Measurements from ENCODE around the gene EN1. TPM values are rescaled to one million over a fixed set of nuclear protein-coding genes. Genes with fewer than 3 reads are reported as not detected.

The EN1 gene
- total and polyA plus RNA-seq, 9 donors: not detected

DNA sequence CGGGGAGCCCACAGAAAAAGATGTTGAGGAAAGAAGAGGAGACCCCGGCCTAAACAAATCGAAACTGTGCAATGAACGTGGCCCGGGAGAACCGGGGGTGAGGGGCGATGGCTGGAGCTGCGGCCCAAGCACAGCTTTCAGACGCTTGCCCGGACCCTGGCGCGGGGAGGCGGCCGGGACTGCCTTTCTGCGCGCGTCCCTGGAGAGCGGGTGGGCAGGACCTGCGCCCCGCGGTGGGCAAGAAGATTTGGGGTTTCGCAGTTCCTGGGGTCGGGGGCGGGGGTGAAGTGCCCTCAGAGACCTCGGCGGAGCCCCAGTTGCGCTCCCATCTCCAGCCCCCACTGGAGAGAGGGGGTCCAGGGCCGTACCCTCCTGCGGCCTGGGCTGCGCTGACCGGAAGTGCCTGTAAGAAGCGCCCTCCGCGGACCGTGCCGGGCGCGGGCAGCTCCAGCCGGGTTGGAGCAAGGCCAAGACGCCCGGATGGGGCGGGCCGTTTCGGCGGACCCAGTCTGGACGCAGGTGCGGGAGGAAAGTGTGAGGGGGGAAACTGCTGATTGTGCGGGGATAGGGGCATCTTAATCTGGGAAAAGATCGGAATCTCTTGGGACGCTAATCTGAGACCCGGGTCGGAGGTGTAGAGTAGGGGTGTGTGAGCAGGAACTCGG lies 11.6 kb downstream of the EN1 start:
- Histone ChIP-seq H3K4me3 (peak overlapping the region; percentile 14), H3K36me3 (no peaks in the 10 kb centered on the region), H3K27me3 (no peaks in the 10 kb centered on the region), H3K4me1 (ENCODE audit: insufficient read depth) (peaks cover 2% of the 10 kb centered on the region), H3K9me3 (no peaks in the 10 kb centered on the region), H3K27ac (no peak overlapping the region)
- no peak for DNase-seq
- TF ChIP-seq EP300 (IDR thresholded peaks at IDR 0.05): no peak
- TF ChIP-seq, protein P1, sequence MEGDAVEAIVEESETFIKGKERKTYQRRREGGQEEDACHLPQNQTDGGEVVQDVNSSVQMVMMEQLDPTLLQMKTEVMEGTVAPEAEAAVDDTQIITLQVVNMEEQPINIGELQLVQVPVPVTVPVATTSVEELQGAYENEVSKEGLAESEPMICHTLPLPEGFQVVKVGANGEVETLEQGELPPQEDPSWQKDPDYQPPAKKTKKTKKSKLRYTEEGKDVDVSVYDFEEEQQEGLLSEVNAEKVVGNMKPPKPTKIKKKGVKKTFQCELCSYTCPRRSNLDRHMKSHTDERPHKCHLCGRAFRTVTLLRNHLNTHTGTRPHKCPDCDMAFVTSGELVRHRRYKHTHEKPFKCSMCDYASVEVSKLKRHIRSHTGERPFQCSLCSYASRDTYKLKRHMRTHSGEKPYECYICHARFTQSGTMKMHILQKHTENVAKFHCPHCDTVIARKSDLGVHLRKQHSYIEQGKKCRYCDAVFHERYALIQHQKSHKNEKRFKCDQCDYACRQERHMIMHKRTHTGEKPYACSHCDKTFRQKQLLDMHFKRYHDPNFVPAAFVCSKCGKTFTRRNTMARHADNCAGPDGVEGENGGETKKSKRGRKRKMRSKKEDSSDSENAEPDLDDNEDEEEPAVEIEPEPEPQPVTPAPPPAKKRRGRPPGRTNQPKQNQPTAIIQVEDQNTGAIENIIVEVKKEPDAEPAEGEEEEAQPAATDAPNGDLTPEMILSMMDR (IDR thresholded peaks at IDR 0.05): no peak
- TF ChIP-seq POLR2A (IDR thresholded peaks at IDR 0.05): no peak
- intact Hi-C loops (cut with DNase I): no loop called here
- WGBS, 3 donors: 1 to 2% (median 1%) methylated on average over 50 to 53 of the region's 53 CpGs

DNA sequence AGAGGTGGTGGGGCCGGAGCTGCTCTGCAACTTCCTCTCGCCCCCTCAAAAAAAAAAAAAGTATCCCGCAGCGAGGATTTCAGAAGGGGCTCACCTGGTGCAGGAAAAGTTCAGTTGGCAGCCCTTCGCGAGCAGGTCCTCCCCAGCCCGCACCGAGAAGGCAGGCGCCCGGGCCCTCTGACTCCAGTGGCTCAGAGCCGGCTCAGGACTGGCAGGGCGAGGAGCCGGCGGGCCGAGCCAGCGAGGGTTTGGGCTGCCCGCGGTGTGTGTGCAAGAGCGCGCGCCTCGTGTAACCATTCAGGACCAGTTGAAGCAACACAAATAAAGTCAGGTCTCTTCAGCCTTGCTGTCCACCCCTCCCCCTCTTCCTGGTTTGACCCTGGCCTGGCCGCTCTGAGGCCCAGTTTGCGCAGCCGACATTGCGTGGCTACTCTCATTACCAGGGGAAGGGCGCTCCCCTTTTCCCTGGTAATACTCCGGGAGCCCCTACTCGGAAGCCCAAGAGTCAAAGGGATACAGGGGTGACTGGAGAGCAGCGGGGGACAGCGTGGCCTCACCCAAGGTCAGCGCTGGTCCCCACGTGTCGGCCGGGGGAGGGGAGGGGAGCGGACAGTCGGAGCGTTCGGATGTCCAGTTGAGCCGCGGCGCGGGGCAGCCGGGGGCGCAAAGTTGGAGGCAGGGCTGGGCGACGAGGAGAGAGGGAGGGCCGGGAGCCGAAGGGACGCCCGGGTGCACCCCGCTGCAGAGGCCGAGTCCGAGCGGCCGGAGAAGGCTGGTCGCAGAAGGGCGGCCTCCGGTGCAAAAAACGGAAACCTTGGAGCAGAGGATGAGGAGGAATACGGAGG lies 12.3 kb downstream of the EN1 start:
- no peak overlapping the region for H3K27ac ChIP-seq
- WGBS, 3 donors: 2 to 5% (median 3%) methylated on average over 61 of the region's 61 CpGs
- TF ChIP-seq EP300 (IDR thresholded peaks at IDR 0.05) (no peak), POLR2A (IDR thresholded peaks at IDR 0.05) (no peak)
- TF ChIP-seq, protein P1 (IDR thresholded peaks at IDR 0.05): no peak
- no peaks in the 10 kb centered on the region for H3K27me3 ChIP-seq
- no peaks in the 10 kb centered on the region for H3K36me3 ChIP-seq
- H3K9me3 ChIP-seq: no peaks in the 10 kb centered on the region
- H3K4me1 ChIP-seq (ENCODE audit: insufficient read depth): peaks cover 2% of the 10 kb centered on the region
- DNase-seq: no peak
- H3K4me3 ChIP-seq: no peak overlapping the region
- intact Hi-C loops (cut with DNase I): no loop called here

DNA sequence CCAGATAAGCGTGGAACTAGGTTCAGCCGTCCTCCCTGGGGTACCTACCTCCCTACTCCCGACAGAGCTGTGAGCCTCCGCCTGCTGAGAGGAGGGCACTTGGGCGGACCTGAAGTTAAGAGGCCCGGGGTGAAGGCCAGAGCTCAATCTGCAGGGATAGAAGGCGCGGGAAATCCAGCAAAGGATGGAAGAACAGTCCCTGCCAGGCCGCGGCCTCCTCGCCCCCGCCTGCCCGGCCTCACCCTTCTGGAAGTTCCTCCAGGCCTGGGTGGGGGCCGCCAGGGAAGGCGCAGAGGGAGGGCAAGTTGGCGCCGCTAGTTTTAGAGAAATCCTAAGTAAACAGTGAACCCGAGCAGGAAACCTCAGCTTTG lies 13.0 kb downstream of the EN1 start:
- no peak for DNase-seq
- no peaks in the 10 kb centered on the region for H3K36me3 ChIP-seq
- H3K27ac ChIP-seq: no peak overlapping the region
- no peaks in the 10 kb centered on the region for H3K27me3 ChIP-seq
- H3K4me3 ChIP-seq: no peak overlapping the region
- no peaks in the 10 kb centered on the region for H3K9me3 ChIP-seq
- intact Hi-C loops (cut with DNase I): no loop called here
- 11 to 26% (median 19%) methylated on average over 18 of the region's 18 CpGs for WGBS, 3 donors
- TF ChIP-seq EP300 (IDR thresholded peaks at IDR 0.05) (no peak), POLR2A (IDR thresholded peaks at IDR 0.05) (no peak)
- TF ChIP-seq, protein P1 (IDR thresholded peaks at IDR 0.05): no peak
- H3K4me1 ChIP-seq (ENCODE audit: insufficient read depth): peaks cover 2% of the 10 kb centered on the region

DNA sequence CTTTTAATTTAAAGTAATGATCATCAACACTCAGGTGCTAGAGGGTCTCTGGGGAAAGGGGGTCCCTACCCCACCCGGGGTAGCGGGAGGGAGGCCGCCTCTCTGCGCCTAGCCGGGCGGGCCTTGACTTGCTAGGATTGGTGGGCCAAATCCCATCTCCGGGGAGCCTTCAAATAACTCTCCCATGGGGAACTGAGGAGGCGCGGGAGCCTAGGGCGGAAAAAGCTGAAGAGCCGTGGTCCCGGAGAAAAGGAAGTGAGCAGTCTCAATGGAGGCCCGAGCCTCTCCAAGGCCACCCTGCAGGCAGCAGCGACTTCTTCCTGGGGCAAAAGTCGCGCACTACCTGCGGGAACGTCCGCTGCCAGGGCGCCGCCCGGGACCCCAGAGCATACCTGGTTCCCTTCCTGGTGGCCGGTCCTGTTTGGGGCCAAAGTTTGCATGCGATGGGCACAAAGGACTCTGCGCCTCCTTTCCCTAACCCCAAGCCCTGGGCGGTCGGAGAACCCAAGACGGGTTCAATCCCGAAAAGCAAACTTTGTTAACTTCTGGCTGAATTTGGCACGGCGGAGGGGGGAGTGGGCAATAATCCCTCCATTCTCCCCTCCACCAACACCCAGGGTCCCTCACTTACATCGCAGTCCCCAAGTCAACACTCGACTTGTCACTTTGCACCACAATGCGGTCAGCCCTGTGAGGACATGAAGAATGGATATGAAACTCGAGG lies 13.6 kb downstream of the EN1 start:
- TF ChIP-seq POLR2A (IDR thresholded peaks at IDR 0.05) (no peak), EP300 (IDR thresholded peaks at IDR 0.05) (no peak)
- TF ChIP-seq, protein P1 (IDR thresholded peaks at IDR 0.05): no peak
- Histone ChIP-seq H3K4me1 (ENCODE audit: insufficient read depth) (peaks cover 2% of the 10 kb centered on the region), H3K9me3 (no peaks in the 10 kb centered on the region), H3K36me3 (no peaks in the 10 kb centered on the region), H3K27me3 (no peaks in the 10 kb centered on the region), H3K27ac (no peak overlapping the region), H3K4me3 (no peak overlapping the region)
- 14 to 24% (median 15%) methylated on average over 35 of the region's 35 CpGs for WGBS, 3 donors
- intact Hi-C loops (cut with DNase I): no loop called here
- no peak for DNase-seq
